GM12878 (cell line): ENCODE data around the gene TAF13. TPM values are rescaled to one million over a fixed set of nuclear protein-coding genes. Genes with fewer than 3 reads are reported as not detected.

Experiments used
- ATAC-seq: fragments of 200-7000 bp; cut with Tn5 transposase; 3 replicates; pipeline ENCODE4 v1.9.1; 2020; ENCODE audit warnings: mild to moderate bottlenecking, moderate library complexity
- BruUV-seq: library from RNA; stranded (reverse); fragments of 400-500 nt; replicated peaks from 2 replicates; lab custom pipeline; 2021; lab: Mats Ljungman, UMichigan
- CTCF ChIA-PET: fragments of 300-600 bp; sonication (Branson Sonifier 250); formaldehyde crosslinking; extraction: SDS; loops from one replicate; lab custom pipeline; 2021; ENCODE audit warnings: inconsistent platforms; lab: Yijun Ruan, JAX
- POLR2A ChIA-PET: fragments of 350-600 bp; formaldehyde crosslinking; extraction: SDS; loops from one replicate; lab custom pipeline; 2021; ENCODE audit warnings: inconsistent platforms; lab: Charles Lee
- RAD21 ChIA-PET: fragments of 300-600 bp; sonication (Branson Sonifier 250); formaldehyde crosslinking; loops from one replicate; lab custom pipeline; 2023; ENCODE audit warnings: antibody characterized with exemption; ENCODE audit not compliant: unreplicated experiment; lab: Charles Lee
- SMC1A ChIA-PET: fragments of 300-600 bp; sonication (Branson Sonifier 250); formaldehyde crosslinking; loops from one replicate; lab custom pipeline; 2023; ENCODE audit not compliant: unreplicated experiment, uncharacterized antibody; lab: Charles Lee
- DNase-seq: peaks from one replicate; pipeline ENCODE4 v3.0.0-alpha.2; 2011; ENCODE audit warnings: low read depth, low spot score
- FAIRE-seq: peaks from 3 replicates; lab custom pipeline; 2011; peaks lifted over from hg19 to GRCh38; lab: Jason Lieb, UNC
- H2AFZ ChIP-seq: 2 replicates; pipeline ENCODE4 v1.6.0; 2011; ENCODE audit warnings: low read depth, low read length, control low read depth; ENCODE audit not compliant: control insufficient read depth
- H3K27ac ChIP-seq: 2 replicates; pipeline ENCODE4 v1.5.1; 2011; ENCODE audit warnings: control low read depth; ENCODE audit not compliant: control insufficient read depth, insufficient read depth
- H3K27me3 ChIP-seq, 2 experiments: replicated peaks in 1 of 2; 2 replicates each; pipeline versions ENCODE4 v1.6.0 to v1.6.1; 2011; ENCODE audit warnings: low read length in 1 of 2; ENCODE audit not compliant: control insufficient read depth in 2 of 2, insufficient read depth in 2 of 2
- H3K36me3 ChIP-seq, 2 experiments: 2 replicates each; pipeline ENCODE4 v1.5.1; 2011; ENCODE audit warnings: low read length in 1 of 2; ENCODE audit not compliant: control insufficient read depth in 2 of 2, insufficient read depth in 2 of 2
- H3K4me1 ChIP-seq: 2 replicates; pipeline ENCODE4 v1.6.1; 2011; ENCODE audit warnings: mild to moderate bottlenecking, low read length, moderate library complexity, mixed read lengths; ENCODE audit not compliant: control insufficient read depth, insufficient read depth
- H3K4me2 ChIP-seq: 2 replicates; pipeline ENCODE4 v1.6.0; 2011; ENCODE audit warnings: control low read depth; ENCODE audit not compliant: control insufficient read depth, insufficient read depth
- H3K4me3 ChIP-seq: fragments of 200-600 bp; sonication (generic); 2 replicates; pipeline ENCODE4 v1.5.1; 2016
- H3K79me2 ChIP-seq: 2 replicates; pipeline ENCODE4 v1.6.0; 2011; ENCODE audit warnings: low read length; ENCODE audit not compliant: control insufficient read depth, insufficient read depth
- H3K9ac ChIP-seq: 2 replicates; pipeline ENCODE4 v1.8.0; 2011; ENCODE audit warnings: low read length, control low read depth, mixed read lengths; ENCODE audit not compliant: control insufficient read depth, insufficient read depth
- H3K9me3 ChIP-seq: replicated peaks from 3 replicates; pipeline ENCODE4 v1.5.1; 2011; ENCODE audit warnings: mild to moderate bottlenecking, low read length; ENCODE audit not compliant: control insufficient read depth, insufficient read depth
- H4K20me1 ChIP-seq: 2 replicates; pipeline ENCODE4 v1.6.0; 2011; ENCODE audit not compliant: control insufficient read depth, insufficient read depth
- CEBPZ ChIP-seq: fragments of 150-350 bp; IDR thresholded peaks from 2 replicates; pipeline ENCODE4 v1.6.1; 2016; ENCODE audit warnings: low read depth, low read length
- E4F1 ChIP-seq: fragments of 450-650 bp; IDR thresholded peaks from 2 replicates; pipeline ENCODE4 v1.6.1; 2018; ENCODE audit warnings: borderline replicate concordance, mild to moderate bottlenecking; ENCODE audit not compliant: partially characterized antibody
- HCFC1 ChIP-seq: fragments of 150-350 bp; IDR thresholded peaks from 2 replicates; pipeline ENCODE4 v1.6.1; 2014; ENCODE audit warnings: low read length
- MEF2B ChIP-seq: fragments of 450-650 bp; IDR thresholded peaks from 2 replicates; pipeline ENCODE4 v1.6.1; 2018; ENCODE audit warnings: mild to moderate bottlenecking, moderate library complexity; ENCODE audit not compliant: partially characterized antibody, poor library complexity, severe bottlenecking
- MTA3 ChIP-seq: IDR thresholded peaks from 2 replicates; pipeline ENCODE4 v1.6.1; 2012; ENCODE audit warnings: low read length, inconsistent platforms, borderline replicate concordance
- POLR2A ChIP-seq: IDR thresholded peaks from 2 replicates; pipeline ENCODE4 v1.6.1; 2011; ENCODE audit warnings: low read depth, mild to moderate bottlenecking, low read length
- POLR2AphosphoS5 ChIP-seq: IDR thresholded peaks from 2 replicates; pipeline ENCODE4 v1.6.1; 2011; ENCODE audit warnings: mild to moderate bottlenecking, low read length, inconsistent platforms
- RELB ChIP-seq: fragments of 450-650 bp; IDR thresholded peaks from 2 replicates; pipeline ENCODE4 v1.6.1; 2017; ENCODE audit warnings: low read depth, mild to moderate bottlenecking, moderate library complexity
- RFX5 ChIP-seq: IDR thresholded peaks from 2 replicates; pipeline ENCODE4 v1.6.1; 2011; ENCODE audit warnings: low read depth, low read length, improper control_type of control experiment
- SP1 ChIP-seq: IDR thresholded peaks from one replicate; pipeline ENCODE4 v1.6.1; 2011; ENCODE audit warnings: low read depth, low read length
- ZBED1 ChIP-seq: IDR thresholded peaks from 2 replicates; pipeline ENCODE4 v1.6.1; 2016; ENCODE audit warnings: borderline replicate concordance
- ZNF207 ChIP-seq: fragments of 450-650 bp; IDR thresholded peaks from 2 replicates; pipeline ENCODE4 v1.6.1; 2014; ENCODE audit warnings: antibody characterized with exemption, mild to moderate bottlenecking, borderline replicate concordance
- WGBS: methylation state at CpG from one replicate; pipeline ENCODE4 v1.1.6; 2016; ENCODE audit warnings: low lambda C conversion rate; ENCODE audit not compliant: insufficient replicate concordance, insufficient coverage; ENCODE audit errors: missing lambda C conversion rate; 5-methylcytosine and 5-hydroxymethylcytosine counted together
- in situ Hi-C: fragments of 300-500 bp; cut with MboI; formaldehyde crosslinking; loops from 9 replicates; pipeline ENCODE4 v1.14.3; 2018; ENCODE audit warnings: mixed read lengths
- intact Hi-C: fragments of 100-400 bp; cut with micrococcal nuclease; formaldehyde crosslinking; loops from one replicate; pipeline ENCODE4 v1.14.2; 2022; ENCODE audit not compliant: unreplicated experiment
- polyA plus RNA-seq, 11 experiments: library from polyadenylated mRNA; depleted of rRNA in 4 of 11; unstranded in 6 of 11; stranded (reverse) in 5 of 11; fragments of >200 nt; fragmentation: Nextera tagmentation in 4 of 11; fragmentation: Illumina TruSeq in 1 of 11; extraction: Ambion mirVana in 4 of 11; extraction: Trizol in 1 of 11; gene quantifications; 1 replicate in 1 of 11; 2 replicates in 10 of 11; pipeline versions ENCODE4 v1.2.1 to v1.2.3, GENCODE V29; 2011 to 2016; ENCODE audit warnings: inconsistent platforms in 2 of 11, missing spikeins in 2 of 11, low read depth in 1 of 11
- total RNA-seq, 4 experiments: library from RNA; depleted of rRNA in 3 of 4; stranded (reverse); fragments of >200 nt in 3 of 4; fragmentation: Illumina TruSeq in 1 of 4; extraction: Trizol in 1 of 4; gene quantifications; 2 replicates each; pipeline versions ENCODE4 v1.2.1 to v1.2.3, GENCODE V29; 2013 to 2021
- TF ChIP-seq, protein P1 (sequence below): IDR thresholded peaks from 2 replicates; pipeline ENCODE4 v1.6.1; 2011; ENCODE audit warnings: low read depth, mild to moderate bottlenecking, low read length, moderate library complexity, borderline replicate concordance; ENCODE audit errors: extremely low read depth
- TF ChIP-seq, protein P2 (sequence below): fragments of 450-650 bp; IDR thresholded peaks from 2 replicates; pipeline ENCODE4 v1.6.1; 2017; ENCODE audit warnings: borderline replicate concordance

Gene TAF13
- total and polyA plus RNA-seq, 10 of the 15 experiments (the other 5 are each of a cell fraction or from before 2014, with no cell fraction given) = 8.1 to 30.6 (median 18.0) TPM

DNA sequence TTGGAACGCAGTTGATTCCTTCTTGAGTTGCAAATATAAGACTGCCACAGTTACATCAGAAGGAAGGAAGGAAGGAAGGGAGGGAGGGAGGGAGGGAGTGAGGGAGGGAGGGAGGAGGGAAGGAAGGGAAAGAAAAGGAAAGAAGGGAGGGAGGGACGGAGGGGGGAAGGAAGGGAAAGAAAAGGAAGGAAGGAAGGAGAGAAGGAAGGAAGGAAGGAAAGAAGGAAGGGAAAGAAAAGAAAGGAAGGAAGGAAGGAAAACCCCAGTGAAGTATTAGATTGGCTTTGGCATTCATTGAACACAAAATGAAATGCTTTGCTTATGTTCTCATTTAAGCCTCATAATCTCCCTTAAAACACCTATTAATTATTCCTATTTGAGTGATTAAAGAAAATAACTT is 27.5 kb downstream of the TAF13 start (continued):
- no peak for TF ChIP-seq CEBPZ

GRCh38 chr1:109047339-109047738 is 28.5 kb downstream of the TAF13 start:
- ATAC-seq (no peak), DNase-seq (no peak), FAIRE-seq (no peak)
- no peak overlapping the region for H2AFZ ChIP-seq
- H3K4me3 ChIP-seq = no peak overlapping the region
- 50% methylated on average over 6 of the region's 6 CpGs for WGBS
- no peak overlapping the region for H3K4me2 ChIP-seq
- H4K20me1 ChIP-seq = no peaks in the 10 kb centered on the region
- no peaks in the 10 kb centered on the region for H3K9me3 ChIP-seq
- intact Hi-C loops (no loop called here), in situ Hi-C loops (no loop called here)
- ChIA-PET SMC1A (no interaction called here), CTCF (interaction anchor here (0.9 kb wide), 1 partner anchor 150 kb away, joined by 3 read pairs; no protein-coding TSS in a partner anchor), POLR2A (no interaction called here), RAD21 (no interaction called here)
- no peaks in the 10 kb centered on the region for H3K36me3 ChIP-seq
- H3K9ac ChIP-seq = no peak overlapping the region
- H3K27ac ChIP-seq = no peak overlapping the region
- H3K4me1 ChIP-seq = no peaks in the 10 kb centered on the region
- BruUV-seq = no TSS peak
- H3K79me2 ChIP-seq = no peaks in the 10 kb centered on the region
- no peaks in the 10 kb centered on the region for H3K27me3 ChIP-seq
- no peak for TF ChIP-seq POLR2AphosphoS5
- TF ChIP-seq RFX5 = no peak
- no peak for TF ChIP-seq SP1
- TF ChIP-seq, protein P1, sequence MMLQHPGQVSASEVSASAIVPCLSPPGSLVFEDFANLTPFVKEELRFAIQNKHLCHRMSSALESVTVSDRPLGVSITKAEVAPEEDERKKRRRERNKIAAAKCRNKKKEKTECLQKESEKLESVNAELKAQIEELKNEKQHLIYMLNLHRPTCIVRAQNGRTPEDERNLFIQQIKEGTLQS = no peak
- no peak for TF ChIP-seq HCFC1
- TF ChIP-seq MTA3 = no peak
- TF ChIP-seq E4F1 = no peak
- TF ChIP-seq POLR2A = no peak
- TF ChIP-seq ZNF207 = no peak
- TF ChIP-seq, protein P2, sequence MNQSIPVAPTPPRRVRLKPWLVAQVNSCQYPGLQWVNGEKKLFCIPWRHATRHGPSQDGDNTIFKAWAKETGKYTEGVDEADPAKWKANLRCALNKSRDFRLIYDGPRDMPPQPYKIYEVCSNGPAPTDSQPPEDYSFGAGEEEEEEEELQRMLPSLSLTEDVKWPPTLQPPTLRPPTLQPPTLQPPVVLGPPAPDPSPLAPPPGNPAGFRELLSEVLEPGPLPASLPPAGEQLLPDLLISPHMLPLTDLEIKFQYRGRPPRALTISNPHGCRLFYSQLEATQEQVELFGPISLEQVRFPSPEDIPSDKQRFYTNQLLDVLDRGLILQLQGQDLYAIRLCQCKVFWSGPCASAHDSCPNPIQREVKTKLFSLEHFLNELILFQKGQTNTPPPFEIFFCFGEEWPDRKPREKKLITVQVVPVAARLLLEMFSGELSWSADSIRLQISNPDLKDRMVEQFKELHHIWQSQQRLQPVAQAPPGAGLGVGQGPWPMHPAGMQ = no peak
- TF ChIP-seq ZBED1 = no peak
- no peak for TF ChIP-seq MEF2B
- no peak for TF ChIP-seq RELB
